Neuron (in vitro differentiated cells): ENCODE data around the gene NUDT7.

Experiments
- H2AFZ ChIP-seq: one replicate; pipeline ENCODE4 v1.6.1; 2013; ENCODE audit warnings: low read depth, mild to moderate bottlenecking, inconsistent platforms, low read length, moderate library complexity
- H3K27me3 ChIP-seq: one replicate; pipeline ENCODE4 v1.6.1; 2013; ENCODE audit warnings: low read length; ENCODE audit not compliant: insufficient read depth
- H3K36me3 ChIP-seq: one replicate; pipeline ENCODE4 v1.6.1; 2013; ENCODE audit warnings: low read length; ENCODE audit not compliant: insufficient read depth
- H3K4me1 ChIP-seq: one replicate; pipeline ENCODE4 v1.6.1; 2013; ENCODE audit warnings: low read length; ENCODE audit not compliant: insufficient read depth
- H3K4me3 ChIP-seq: 2 replicates; pipeline ENCODE4 v1.5.1; 2013; ENCODE audit warnings: mild to moderate bottlenecking, low read length, moderate library complexity
- H3K9me3 ChIP-seq: one replicate; pipeline ENCODE4 v1.6.1; 2013; ENCODE audit warnings: low read length

NUDT7 gene

DNA sequence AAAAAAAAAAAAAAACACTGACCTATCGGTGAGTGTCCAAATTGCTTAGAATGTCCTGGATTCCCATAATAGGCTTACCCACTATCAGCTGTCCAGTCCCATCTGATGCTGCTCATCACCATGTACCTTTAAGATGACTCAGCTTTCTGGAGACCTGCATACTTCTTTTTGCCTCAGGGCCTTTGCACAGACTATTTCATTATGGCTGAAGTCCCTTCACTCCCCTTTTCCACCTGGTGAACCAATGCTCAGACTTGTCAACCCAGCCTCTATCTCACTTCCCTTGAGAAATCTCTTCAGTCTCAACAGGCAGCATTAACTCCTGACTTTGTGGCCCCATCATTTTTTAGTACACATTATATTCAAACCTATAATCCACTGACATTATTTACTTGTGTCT is 29.7 kb upstream of the NUDT7 start:
- H3K36me3 ChIP-seq, result no peaks in the 10 kb centered on the region
- peaks cover 8% of the 10 kb centered on the region for H3K4me1 ChIP-seq
- no peaks in the 10 kb centered on the region for H3K9me3 ChIP-seq
- H3K4me3 ChIP-seq, result no peak overlapping the region
- H3K27me3 ChIP-seq, result no peaks in the 10 kb centered on the region
- no peak overlapping the region for H2AFZ ChIP-seq

DNA sequence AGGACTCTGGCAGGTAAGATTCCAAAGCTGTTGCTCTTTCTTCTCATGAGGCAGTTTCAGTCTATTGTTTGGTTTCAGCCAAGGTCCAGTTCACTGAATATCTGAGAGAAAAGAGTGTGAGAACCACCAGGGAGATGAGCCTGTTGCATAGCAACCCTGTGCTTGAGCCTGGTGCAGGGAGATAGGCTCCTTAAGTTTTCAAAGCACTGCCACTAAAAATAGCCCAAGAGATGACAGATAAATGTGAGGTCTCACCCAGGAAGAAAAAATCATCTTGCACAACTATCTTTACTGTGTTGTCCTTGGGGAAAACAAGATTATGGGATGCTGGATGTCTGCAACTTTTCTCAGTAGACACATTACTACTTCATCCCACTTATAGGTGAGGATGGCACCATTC is 26.2 kb upstream of the NUDT7 start:
- Histone ChIP-seq H3K27me3 (peaks cover 3% of the 10 kb centered on the region), H3K9me3 (no peaks in the 10 kb centered on the region), H3K4me3 (no peak overlapping the region), H2AFZ (no peak overlapping the region), H3K36me3 (no peaks in the 10 kb centered on the region), H3K4me1 (peaks cover 8% of the 10 kb centered on the region)

DNA sequence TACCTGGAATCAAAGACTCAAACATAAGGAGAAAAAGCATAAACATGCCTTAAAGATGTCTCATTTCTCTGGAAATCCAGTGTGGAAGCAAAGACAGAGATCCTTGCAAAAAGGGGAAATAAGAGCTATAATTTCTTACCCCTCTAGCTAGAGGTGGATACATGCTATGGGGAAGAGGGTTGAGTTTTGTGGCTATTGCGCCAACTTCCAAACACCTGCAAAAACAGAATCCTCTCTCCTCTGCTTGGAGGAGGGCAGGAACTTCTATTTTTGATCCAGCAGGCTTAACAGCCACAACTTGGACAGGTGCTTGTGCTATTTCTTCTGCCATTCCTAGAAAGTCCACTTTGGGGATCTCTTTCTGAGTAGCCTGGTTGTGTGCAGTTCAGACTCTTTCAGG is 21.5 kb upstream of the NUDT7 start:
- peaks cover 3% of the 10 kb centered on the region for H3K27me3 ChIP-seq
- H2AFZ ChIP-seq, result no peak overlapping the region
- no peaks in the 10 kb centered on the region for H3K36me3 ChIP-seq
- peaks cover 6% of the 10 kb centered on the region for H3K4me1 ChIP-seq
- no peak overlapping the region for H3K4me3 ChIP-seq
- peaks cover 4% of the 10 kb centered on the region for H3K9me3 ChIP-seq

DNA sequence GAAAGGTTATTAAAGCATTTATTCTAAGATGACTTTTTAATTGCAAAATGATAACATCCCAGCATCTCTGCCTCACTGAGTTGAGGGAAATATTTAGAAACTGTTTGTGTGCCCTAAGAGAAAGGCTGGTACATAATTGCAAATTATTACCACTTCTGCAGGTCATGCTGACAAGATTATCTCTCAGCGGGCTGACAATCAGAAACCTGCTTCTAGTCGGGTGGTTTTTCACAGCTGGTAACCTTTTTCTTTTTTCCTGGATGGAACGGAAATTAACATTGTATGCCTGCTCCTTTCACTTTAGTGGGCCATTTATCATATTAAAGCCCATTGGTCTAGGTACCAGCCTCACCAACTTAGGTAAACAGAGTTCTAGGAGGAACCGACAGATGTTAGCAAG is 17.0 kb upstream of the NUDT7 start:
- Histone ChIP-seq H3K36me3 (no peaks in the 10 kb centered on the region), H3K4me3 (no peak overlapping the region), H3K4me1 (no peaks in the 10 kb centered on the region), H3K9me3 (peaks cover 4% of the 10 kb centered on the region), H3K27me3 (peaks cover 3% of the 10 kb centered on the region), H2AFZ (no peak overlapping the region)

DNA sequence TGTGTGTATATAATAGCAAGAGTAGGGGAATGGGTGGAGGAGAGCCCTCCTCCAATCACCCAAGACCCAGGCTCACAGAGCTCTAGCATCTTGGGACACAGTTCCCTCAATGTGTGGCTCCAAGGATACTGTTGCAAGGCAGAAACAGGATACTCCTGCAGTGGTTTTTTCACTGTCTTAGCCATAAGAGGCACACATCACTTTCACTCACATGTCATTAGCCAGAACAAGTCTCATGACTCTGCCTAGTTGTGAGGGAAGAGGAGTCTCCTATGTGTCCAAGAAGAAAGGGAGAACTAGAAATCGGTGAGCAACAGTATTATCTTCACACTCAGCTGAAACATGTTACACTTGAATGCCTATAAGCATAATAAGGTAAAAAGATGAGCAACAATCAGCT is 11.1 kb upstream of the NUDT7 start:
- Histone ChIP-seq H3K4me3 (no peak overlapping the region), H3K36me3 (no peaks in the 10 kb centered on the region), H2AFZ (no peak overlapping the region), H3K9me3 (peaks cover 4% of the 10 kb centered on the region), H3K4me1 (no peaks in the 10 kb centered on the region), H3K27me3 (no peaks in the 10 kb centered on the region)

DNA sequence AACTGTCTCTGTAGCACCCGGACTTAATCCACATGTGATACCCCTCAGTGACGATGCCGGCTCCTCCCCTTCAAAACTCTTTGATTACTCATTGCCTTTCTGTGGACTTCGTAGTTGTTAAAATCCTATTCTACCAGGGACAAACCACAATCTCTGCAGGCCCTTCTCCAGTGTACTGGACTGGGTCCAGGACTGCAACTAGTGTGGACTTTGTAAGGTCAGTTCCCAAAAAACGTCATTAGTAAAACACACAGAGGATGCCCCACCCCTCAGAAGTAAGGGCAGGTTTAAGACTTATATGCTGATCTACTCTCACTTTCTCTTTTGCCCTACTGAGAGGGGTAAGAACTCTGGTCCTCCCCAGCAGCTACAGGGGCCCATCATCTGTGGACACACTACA is 10.5 kb upstream of the NUDT7 start:
- H3K9me3 ChIP-seq, result peaks cover 4% of the 10 kb centered on the region
- H3K27me3 ChIP-seq, result no peaks in the 10 kb centered on the region
- no peak overlapping the region for H3K4me3 ChIP-seq
- H3K4me1 ChIP-seq, result no peaks in the 10 kb centered on the region
- H2AFZ ChIP-seq, result no peak overlapping the region
- H3K36me3 ChIP-seq, result no peaks in the 10 kb centered on the region

DNA sequence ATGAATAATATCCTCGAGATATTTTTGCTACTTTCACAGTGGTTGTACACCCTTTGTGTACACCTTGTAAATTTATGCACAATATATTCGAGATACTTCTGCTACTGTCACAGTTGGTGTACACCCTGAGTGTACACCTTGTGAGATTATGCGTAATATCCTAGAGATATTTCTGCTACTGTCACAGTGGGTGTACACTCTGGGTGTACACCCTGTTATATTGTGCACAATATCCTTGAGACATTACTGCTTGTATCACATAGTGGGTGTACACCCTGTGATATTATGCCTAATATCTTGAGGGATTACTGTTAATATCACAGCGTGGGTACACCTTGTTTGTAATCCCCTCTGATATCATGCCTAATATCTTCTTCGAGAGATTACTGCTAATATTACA is 7.2 kb upstream of the NUDT7 start:
- peaks cover 4% of the 10 kb centered on the region for H3K9me3 ChIP-seq
- H2AFZ ChIP-seq, result no peak overlapping the region
- H3K4me1 ChIP-seq, result no peaks in the 10 kb centered on the region
- H3K4me3 ChIP-seq, result no peak overlapping the region
- no peaks in the 10 kb centered on the region for H3K36me3 ChIP-seq
- H3K27me3 ChIP-seq, result no peaks in the 10 kb centered on the region

DNA sequence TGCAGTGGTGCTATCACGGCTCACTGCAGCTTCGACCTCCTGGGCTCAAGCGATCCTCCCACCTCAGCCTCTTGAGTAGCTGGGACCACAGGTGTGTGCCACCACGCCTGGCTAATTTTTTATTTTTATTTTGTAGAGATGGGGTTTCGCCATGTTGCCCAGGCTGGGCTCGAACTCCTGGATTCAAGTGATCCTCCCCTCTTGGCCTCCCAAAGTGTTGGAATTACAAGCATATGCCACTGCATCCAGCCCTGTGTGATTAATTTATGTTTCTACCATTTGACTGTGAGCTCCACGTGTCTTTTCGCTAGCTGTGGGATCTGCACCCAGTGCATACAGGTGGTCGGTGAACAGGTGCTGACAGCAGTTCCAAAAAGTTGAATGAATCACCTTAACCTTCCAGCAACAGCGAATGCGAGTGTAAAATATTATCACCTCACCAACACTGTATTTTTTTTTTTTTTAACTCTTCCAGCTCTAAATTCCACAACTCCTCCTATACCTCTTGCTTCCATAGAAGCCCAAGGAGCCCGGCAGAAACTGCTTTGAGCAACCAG is 484 bp upstream of the NUDT7 start:
- Histone ChIP-seq H3K4me1 (peaks cover 7% of the 10 kb centered on the region), H3K36me3 (peaks cover 2% of the 10 kb centered on the region), H3K9me3 (peaks cover 1% of the 10 kb centered on the region), H2AFZ (no peak overlapping the region), H3K27me3 (no peaks in the 10 kb centered on the region), H3K4me3 (peak overlapping the region; percentile 17)

DNA sequence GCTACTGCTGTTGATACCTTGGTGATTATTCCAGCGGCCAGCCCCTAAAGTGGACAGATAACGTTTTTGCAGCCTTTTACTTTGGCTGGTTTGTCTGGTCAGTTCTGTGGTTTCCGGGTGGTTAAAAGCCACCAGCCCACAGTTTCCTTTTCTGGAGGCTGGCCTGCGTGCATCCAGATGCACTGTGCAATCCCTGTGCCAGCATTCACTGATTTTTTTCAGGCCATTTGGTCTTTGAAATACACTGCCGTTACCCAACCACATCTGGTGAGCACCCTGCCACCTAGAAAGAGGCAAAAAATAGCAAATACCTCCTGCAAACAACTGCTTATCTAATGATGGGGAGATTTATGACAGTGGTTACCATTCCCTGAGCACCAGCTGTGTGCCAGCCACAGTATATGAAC is 797 bp downstream of the NUDT7 start:
- H2AFZ ChIP-seq, result peak overlapping the region; percentile 98
- no peaks in the 10 kb centered on the region for H3K27me3 ChIP-seq
- peaks cover 4% of the 10 kb centered on the region for H3K9me3 ChIP-seq
- peak overlapping the region; percentile 88 for H3K4me3 ChIP-seq
- H3K36me3 ChIP-seq, result peaks cover 2% of the 10 kb centered on the region
- H3K4me1 ChIP-seq, result peaks cover 7% of the 10 kb centered on the region

DNA sequence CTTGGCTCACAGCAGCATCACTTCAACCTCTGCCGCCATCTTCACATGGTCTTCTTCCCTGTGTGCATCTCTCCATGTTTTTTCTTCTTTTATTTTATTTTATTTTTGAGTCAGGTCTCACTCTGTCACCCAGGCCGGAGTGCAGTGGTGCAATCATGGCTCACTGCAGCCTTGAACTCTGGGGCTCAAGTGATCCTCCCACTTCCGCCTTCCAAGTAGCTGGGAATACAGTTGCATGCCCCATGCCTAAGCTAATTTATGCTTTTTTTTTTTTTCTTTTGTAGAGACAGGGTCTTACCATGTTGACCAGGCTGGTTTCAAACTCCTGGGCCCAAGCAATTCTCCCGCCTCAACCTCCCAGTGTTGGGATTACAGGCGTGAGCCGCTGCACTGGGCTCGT is 1.9 kb downstream of the NUDT7 start:
- no peak overlapping the region for H2AFZ ChIP-seq
- no peak overlapping the region for H3K4me3 ChIP-seq
- H3K27me3 ChIP-seq, result no peaks in the 10 kb centered on the region
- peaks cover 7% of the 10 kb centered on the region for H3K4me1 ChIP-seq
- H3K9me3 ChIP-seq, result peaks cover 4% of the 10 kb centered on the region
- peaks cover 2% of the 10 kb centered on the region for H3K36me3 ChIP-seq

DNA sequence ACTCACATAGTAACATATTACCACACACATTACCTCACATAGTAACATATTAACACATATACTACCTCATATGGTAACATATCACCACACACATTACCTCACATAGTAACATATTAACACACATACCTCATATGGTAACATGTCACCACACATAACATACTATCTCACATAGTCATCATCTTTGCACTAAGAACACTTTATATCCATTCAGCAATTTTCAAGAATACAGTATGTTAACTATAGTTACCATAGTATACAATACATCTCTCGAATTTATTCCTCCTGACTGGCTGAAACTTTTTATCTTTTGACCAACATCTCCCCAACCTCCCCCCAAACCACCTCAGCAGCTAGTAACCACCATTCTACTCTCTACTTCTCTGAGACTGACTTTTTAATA is 7.6 kb downstream of the NUDT7 start:
- H3K9me3 ChIP-seq, result peaks cover 4% of the 10 kb centered on the region
- peaks cover 5% of the 10 kb centered on the region for H3K36me3 ChIP-seq
- no peak overlapping the region for H3K4me3 ChIP-seq
- no peaks in the 10 kb centered on the region for H3K4me1 ChIP-seq
- no peaks in the 10 kb centered on the region for H3K27me3 ChIP-seq
- H2AFZ ChIP-seq, result no peak overlapping the region

DNA sequence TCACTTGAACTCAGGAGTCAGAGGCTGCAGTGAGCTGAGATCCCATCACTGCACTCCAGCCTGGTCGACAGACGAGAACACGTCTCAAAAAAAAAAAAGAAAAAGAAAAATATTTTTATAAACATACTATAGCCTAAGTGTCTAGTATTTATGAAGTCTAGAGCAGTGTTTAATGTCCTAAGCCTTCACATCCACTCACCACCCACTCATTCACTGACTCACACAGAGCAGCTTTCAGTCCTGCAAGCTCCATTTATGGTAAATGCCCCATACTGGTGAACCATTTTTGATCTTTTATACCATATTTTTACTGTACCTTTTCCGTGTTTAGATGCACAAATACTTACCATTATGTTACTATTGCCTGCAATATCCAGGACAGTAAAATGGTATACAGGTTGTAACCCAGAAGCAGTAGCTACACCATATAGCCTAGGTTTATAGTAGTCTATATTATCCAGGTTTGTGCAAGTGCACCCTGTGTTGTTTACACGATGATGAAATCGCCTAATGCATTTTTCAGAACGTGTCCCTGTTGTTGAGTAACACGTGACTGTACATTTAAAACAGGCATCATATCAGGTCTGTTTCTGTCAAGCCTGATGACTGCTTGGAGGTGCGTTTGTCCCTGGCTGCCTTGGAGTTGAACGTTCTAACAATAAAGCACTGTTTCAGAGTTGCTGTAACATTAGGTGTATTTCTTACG is 10.1 kb downstream of the NUDT7 start:
- Histone ChIP-seq H2AFZ (no peak overlapping the region), H3K36me3 (peaks cover 3% of the 10 kb centered on the region)

DNA sequence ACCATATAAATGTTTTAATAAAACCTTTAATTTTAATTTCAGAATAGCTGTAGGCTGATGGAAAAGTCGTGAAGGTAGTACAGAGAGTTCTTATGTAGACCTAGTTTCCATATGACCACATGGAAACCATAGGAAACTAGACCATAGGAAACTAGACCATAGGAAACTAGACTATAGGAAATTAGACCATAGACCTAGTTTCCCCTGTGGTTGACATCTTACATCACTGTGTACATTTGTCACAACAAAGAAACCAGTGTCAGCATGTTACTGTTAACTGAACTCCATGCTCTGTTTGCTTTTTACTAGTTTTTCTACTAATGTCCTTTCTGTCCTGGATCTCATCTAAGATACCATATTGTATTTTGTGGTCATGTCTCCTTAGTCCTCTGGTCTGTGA is 14.6 kb downstream of the NUDT7 start:
- Histone ChIP-seq H3K4me1 (peaks cover 2% of the 10 kb centered on the region), H3K4me3 (no peak overlapping the region), H2AFZ (no peak overlapping the region), H3K27me3 (no peaks in the 10 kb centered on the region), H3K36me3 (no peaks in the 10 kb centered on the region), H3K9me3 (peaks cover 2% of the 10 kb centered on the region)

More for the DNA sequence above, 10.1 kb downstream of the NUDT7 start:
- Histone ChIP-seq H3K4me1 (no peaks in the 10 kb centered on the region), H3K4me3 (no peak overlapping the region), H3K27me3 (no peaks in the 10 kb centered on the region), H3K9me3 (peaks cover 2% of the 10 kb centered on the region)
